Non-pigmented ciliary epithelial cell (primary cell): ENCODE measurements around the gene AADACL4.
"Not testable (repeated sequence)": the region's sequence is repeated elsewhere in the genome, so short reads cannot be mapped to it uniquely, and the experiment has no call there.

Experiments used
- DNase-seq: peaks from one replicate; pipeline ENCODE4 v3.0.0-alpha.2; 2010; ENCODE audit warnings: low read depth

The AADACL4 gene

DNA sequence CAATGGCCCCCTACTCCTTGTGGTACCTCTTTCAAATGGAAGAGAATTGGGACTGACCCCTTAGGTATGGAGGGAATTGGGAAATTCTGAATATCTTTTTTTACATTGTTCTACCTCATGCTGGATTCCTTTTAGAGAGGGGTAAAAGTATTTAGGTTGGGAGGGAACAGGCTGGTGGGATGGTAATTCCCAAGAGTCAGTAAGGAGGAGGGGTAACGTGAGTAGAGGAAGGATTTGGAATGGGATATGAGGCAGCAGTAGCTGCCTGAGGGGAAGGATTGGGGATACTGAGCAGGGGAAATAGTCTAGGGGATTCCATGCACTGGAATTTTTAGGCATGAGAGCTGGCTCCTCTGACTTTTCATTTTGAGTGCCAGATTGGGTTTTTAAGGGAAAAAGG lies 68.2 kb downstream of the AADACL4 start:
- DNase-seq = no peak

DNA sequence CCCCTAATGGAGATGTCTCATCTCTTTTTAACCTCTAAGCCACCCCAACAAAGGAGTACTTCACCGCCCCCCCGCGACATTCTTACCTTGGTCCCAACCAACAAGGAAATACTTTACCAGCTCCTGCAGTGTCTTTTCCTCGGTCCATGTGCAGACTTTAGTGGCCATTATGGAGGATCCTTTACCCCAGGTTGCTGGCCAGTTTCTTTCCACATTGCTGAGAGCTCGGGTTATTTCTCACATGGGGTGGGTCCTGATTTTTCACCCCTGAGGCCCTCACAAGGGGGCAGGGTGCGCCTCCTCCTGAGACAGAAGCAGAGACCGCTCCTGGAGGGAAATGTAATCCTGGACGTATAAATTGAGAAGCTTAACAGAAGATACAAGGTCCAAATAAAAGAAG lies 69.0 kb downstream of the AADACL4 start:
- no peak for DNase-seq

DNA sequence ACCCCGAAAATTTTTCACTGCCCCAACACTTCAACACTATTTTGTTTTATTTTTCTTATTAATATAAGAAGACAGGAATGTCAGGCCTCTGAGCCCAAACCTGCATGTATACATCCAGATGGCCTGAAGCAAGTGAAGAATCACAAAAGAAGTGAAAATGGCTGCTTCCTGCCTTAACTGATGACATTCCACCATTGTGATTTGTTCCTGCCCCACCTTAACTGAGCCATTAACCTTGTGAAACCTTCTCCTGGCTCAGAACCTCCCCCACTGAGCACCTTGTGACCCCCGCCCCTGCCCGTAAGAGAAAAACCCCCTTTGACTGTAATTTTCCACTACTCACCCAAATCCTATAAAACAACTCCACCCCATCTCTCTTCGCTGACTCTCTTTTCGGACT lies 69.8 kb downstream of the AADACL4 start:
- DNase-seq = not testable (repeated sequence)

DNA sequence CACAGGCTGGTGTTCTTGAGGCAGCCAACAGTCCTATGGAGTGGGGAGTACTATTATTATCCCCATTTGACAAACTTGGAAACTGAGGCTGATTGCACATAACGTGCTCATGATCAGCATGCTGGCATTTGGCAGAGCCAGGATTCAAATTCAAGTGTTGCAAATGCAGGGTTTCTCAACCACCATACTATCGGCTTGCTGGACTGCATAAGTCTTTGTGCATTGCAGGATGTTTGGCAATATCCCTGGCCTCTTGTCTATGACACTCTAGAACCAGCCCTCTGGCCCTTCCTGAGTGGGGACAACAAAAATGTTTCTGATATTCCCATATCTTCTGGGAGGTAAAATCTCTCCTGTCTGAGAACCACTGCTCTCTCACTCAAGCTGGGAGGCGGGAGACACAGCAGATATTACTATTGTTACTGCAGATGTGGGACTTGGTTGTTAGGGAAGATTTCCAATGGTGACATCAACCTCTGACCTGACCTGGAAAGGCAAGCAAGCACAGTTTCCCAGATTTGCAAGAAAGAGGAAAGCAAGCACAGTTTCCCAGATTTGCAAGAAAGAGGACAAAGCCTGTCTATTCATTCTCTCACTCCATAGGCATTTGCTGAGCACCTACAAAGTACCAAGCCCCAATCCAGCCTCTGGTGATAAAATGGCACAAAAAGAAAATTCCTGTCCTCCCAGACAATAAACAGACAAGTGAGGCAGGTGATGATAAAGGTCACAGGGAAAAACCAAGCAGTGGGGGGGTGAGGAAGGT lies 71.0 kb downstream of the AADACL4 start:
- DNase-seq = no peak

DNA sequence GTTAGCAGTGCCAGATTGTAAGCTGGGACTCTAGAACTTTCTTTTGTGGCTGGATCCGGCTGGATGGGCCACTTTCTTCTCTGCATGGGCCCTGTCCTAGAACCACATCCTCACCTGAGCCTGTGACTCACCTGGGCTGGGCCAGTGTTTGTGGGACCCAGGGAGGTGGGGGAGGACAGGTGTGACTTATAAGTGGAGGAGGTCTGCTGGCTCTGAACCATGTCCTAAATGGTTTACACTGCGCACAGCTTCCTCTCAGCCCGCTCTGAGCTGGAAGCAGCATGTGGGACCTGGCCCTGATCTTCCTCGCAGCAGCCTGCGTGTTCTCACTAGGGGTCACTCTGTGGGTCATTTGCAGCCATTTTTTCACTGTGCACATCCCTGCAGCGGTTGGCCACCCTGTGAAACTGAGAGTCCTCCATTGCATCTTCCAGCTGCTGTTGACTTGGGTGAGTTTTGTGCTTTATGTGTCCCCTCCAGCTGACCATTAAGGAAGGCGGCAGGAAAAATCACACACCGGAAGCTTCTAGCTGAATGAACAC lies 72.1 kb downstream of the AADACL4 start, which contains the start of gene AADACL3:
Gene AADACL3 (plus strand): TSS at position 215 of the 542 bp plus-strand sequence. CDS start 67 bp downstream, at position 282.
- no peak for DNase-seq
